ENCODE measurements around the gene DHDDS.

The DHDDS gene

GRCh38 chr1:26418865-26419349 is 13.2 kb upstream of the DHDDS start:
- no peak for DNase-seq

GRCh38 chr1:26419494-26419893 is 12.6 kb upstream of the DHDDS start:
- DNase-seq, result no peak

- no peak for DNase-seq
These were observed 2.4 kb upstream of the DHDDS start for GRCh38 chr1:26429721-26430120.

- DNase-seq, result no peak
These were observed 672 bp downstream of the DHDDS start for GRCh38 chr1:26432793-26433192.

GRCh38 chr1:26434161-26434752 is 2.1 kb downstream of the DHDDS start:
- DNase-seq, result no peak

- DNase-seq, result no peak
These were observed 5.9 kb downstream of the DHDDS start for GRCh38 chr1:26438041-26438440.

GRCh38 chr1:26440259-26440658 is 8.1 kb downstream of the DHDDS start:
- DNase-seq, result no peak

GRCh38 chr1:26449868-26450267 is 17.7 kb downstream of the DHDDS start:
- DNase-seq, result no peak

- DNase-seq, result no peak
These were observed 18.8 kb downstream of the DHDDS start for GRCh38 chr1:26450908-26451307.

- DNase-seq, result no peak
These were observed 20.5 kb downstream of the DHDDS start for GRCh38 chr1:26452459-26453183.

GRCh38 chr1:26459148-26459547 is 27.0 kb downstream of the DHDDS start:
- DNase-seq, result no peak

- no peak for DNase-seq
These were observed 27.5 kb downstream of the DHDDS start for GRCh38 chr1:26459573-26460031.

- DNase-seq, result no peak
These were observed 36.8 kb downstream of the DHDDS start for GRCh38 chr1:26468911-26469310.

GRCh38 chr1:26469558-26469957 is 37.4 kb downstream of the DHDDS start:
- no peak for DNase-seq

- DNase-seq, result no peak
These were observed 38.9 kb downstream of the DHDDS start for GRCh38 chr1:26470878-26471497.

GRCh38 chr1:26471498-26472319 is 39.6 kb downstream of the DHDDS start:
- DNase-seq, result no peak

GRCh38 chr1:26472320-26472900 is 40.3 kb downstream of the DHDDS start, which contains the start of gene HMGN2:
HMGN2 (plus strand) TSS chr1:26472440; CDS start chr1:26472613, 173 bp downstream.
- DNase-seq, result peak; percentile 81

- peak; percentile 96 for DNase-seq
These were observed 41.1 kb downstream of the DHDDS start for GRCh38 chr1:26472901-26473845.

GRCh38 chr1:26474818-26475217 is 42.7 kb downstream of the DHDDS start:
- DNase-seq, result no peak

GRCh38 chr1:26475989-26476388 is 43.9 kb downstream of the DHDDS start:
- DNase-seq, result no peak

- no peak for DNase-seq
These were observed 44.8 kb downstream of the DHDDS start for GRCh38 chr1:26476958-26477357.

Measured in activated effector memory CD4-positive, alpha-beta T cell treated with Interleukin-2 at 50 U/mL for 16 hours (primary cell).